Neural cell (in vitro differentiated cells): ENCODE data around the gene TAGLN2. TPM values are rescaled to one million over a fixed set of nuclear protein-coding genes. Genes with fewer than 3 reads are reported as not detected.

ENCODE experiments used
- H2AFZ ChIP-seq: fragments of 200-600, 300-800 bp; sonication (generic), shearing (Covaris generic); 2 replicates; pipeline ENCODE4 v1.6.0; 2014; ENCODE audit warnings: low read depth, mild to moderate bottlenecking, antibody characterized with exemption, low read length, moderate library complexity
- H3F3A ChIP-seq: fragments of 200-600 bp; shearing (Covaris generic); 2 replicates; pipeline ENCODE4 v1.6.1; 2016; ENCODE audit warnings: mild to moderate bottlenecking, moderate library complexity, mixed read lengths, antibody characterized with exemption, low read length; ENCODE audit not compliant: insufficient read depth, poor library complexity, severe bottlenecking
- H3K27ac ChIP-seq: fragments of 200-600, 300-800 bp; sonication (generic), shearing (Covaris generic); 2 replicates; pipeline ENCODE4 v1.5.1; 2014; ENCODE audit warnings: mild to moderate bottlenecking, low read length, moderate library complexity
- H3K27me3 ChIP-seq: fragments of 300-800, 200-600 bp; sonication (generic), shearing (Covaris generic); 2 replicates; pipeline ENCODE4 v1.6.0; 2014; ENCODE audit warnings: mild to moderate bottlenecking, low read depth, low read length, moderate library complexity; ENCODE audit not compliant: insufficient read depth
- H3K36me3 ChIP-seq: fragments of 300-800, 200-600 bp; sonication (generic), shearing (Covaris generic); 2 replicates; pipeline ENCODE4 v1.5.1; 2014; ENCODE audit warnings: mild to moderate bottlenecking, antibody characterized with exemption, low read length, moderate library complexity; ENCODE audit not compliant: insufficient read depth
- H3K4me2 ChIP-seq: fragments of 300-800, 200-600 bp; sonication (generic), shearing (Covaris generic); 2 replicates; pipeline ENCODE4 v1.6.0; 2014; ENCODE audit warnings: mild to moderate bottlenecking, low read length
- H3K4me3 ChIP-seq: fragments of 300-800, 200-600 bp; sonication (generic), shearing (Covaris generic); 2 replicates; pipeline ENCODE4 v1.5.1; 2014; ENCODE audit warnings: mild to moderate bottlenecking, low read length, moderate library complexity
- H3K79me2 ChIP-seq: fragments of 200-600 bp; shearing (Covaris generic); replicated peaks from 2 replicates; pipeline ENCODE4 v1.6.0; 2014; ENCODE audit warnings: mild to moderate bottlenecking, low read length, moderate library complexity; ENCODE audit not compliant: insufficient read depth
- H3K9ac ChIP-seq: fragments of 300-800, 200-600 bp; sonication (generic), shearing (Covaris generic); 2 replicates; pipeline ENCODE4 v1.6.1; 2016; ENCODE audit warnings: mild to moderate bottlenecking, low read length, mixed read lengths
- H3K9me2 ChIP-seq: fragments of 200-600 bp; shearing (Covaris generic); 2 replicates; pipeline ENCODE4 v1.6.1; 2016; ENCODE audit warnings: mild to moderate bottlenecking, low read length, mixed read lengths; ENCODE audit not compliant: insufficient read depth
- H3K9me3 ChIP-seq: fragments of 200-600, 300-800 bp; sonication (generic), shearing (Covaris generic); 2 replicates; pipeline ENCODE4 v1.6.1; 2016; ENCODE audit warnings: mild to moderate bottlenecking, mixed run types, low read length, moderate library complexity, mixed read lengths
- H4K20me1 ChIP-seq: fragments of 200-600 bp; shearing (Covaris generic); 2 replicates; pipeline ENCODE4 v1.6.1; 2016; ENCODE audit warnings: mild to moderate bottlenecking, mixed run types; ENCODE audit not compliant: insufficient read depth
- EP300 ChIP-seq: fragments of 450-650 bp; conservative IDR thresholded peaks from 2 replicates; pipeline ENCODE4 v1.6.1; 2014; ENCODE audit warnings: antibody characterized with exemption, mild to moderate bottlenecking, moderate library complexity; ENCODE audit not compliant: poor library complexity, severe bottlenecking
- EZH2 ChIP-seq: fragments of 200-600, 300-800 bp; shearing (Covaris generic), sonication (generic); IDR thresholded peaks from 2 replicates; pipeline ENCODE4 v1.6.1; 2014; ENCODE audit warnings: antibody characterized with exemption, low read length, borderline replicate concordance, mild to moderate bottlenecking; ENCODE audit not compliant: insufficient read depth, poor library complexity, severe bottlenecking
- MXI1 ChIP-seq: fragments of 450-650 bp; conservative IDR thresholded peaks from 2 replicates; pipeline ENCODE4 v1.6.1; 2014; ENCODE audit warnings: antibody characterized with exemption, mild to moderate bottlenecking; ENCODE audit not compliant: poor library complexity, severe bottlenecking
- POLR2AphosphoS5 ChIP-seq: IDR thresholded peaks from 2 replicates; pipeline ENCODE4 v1.6.1; 2012
- RAD21 ChIP-seq: fragments of 450-650 bp; conservative IDR thresholded peaks from 2 replicates; pipeline ENCODE4 v1.6.1; 2014; ENCODE audit warnings: antibody characterized with exemption, mild to moderate bottlenecking, moderate library complexity
- SMC3 ChIP-seq: fragments of 450-650 bp; conservative IDR thresholded peaks from 2 replicates; pipeline ENCODE4 v1.6.1; 2014; ENCODE audit warnings: antibody characterized with exemption, mild to moderate bottlenecking, moderate library complexity; ENCODE audit not compliant: poor library complexity
- TAF1 ChIP-seq: IDR thresholded peaks from 2 replicates; pipeline ENCODE4 v1.6.1; 2012; ENCODE audit warnings: low read depth
- polyA plus RNA-seq: library from polyadenylated mRNA; depleted of rRNA; stranded (reverse); fragments of >200 nt; gene quantifications from 2 replicates; pipeline ENCODE4 v1.2.3, GENCODE V29; 2014
- TF ChIP-seq, protein P1 (sequence below): IDR thresholded peaks from 2 replicates; pipeline ENCODE4 v1.6.1; 2012; ENCODE audit warnings: borderline replicate concordance
- TF ChIP-seq, protein P2 (sequence below): fragments of 450-650 bp; IDR thresholded peaks from 2 replicates; pipeline ENCODE4 v1.5.1; 2014; ENCODE audit warnings: antibody characterized with exemption, mild to moderate bottlenecking, moderate library complexity; ENCODE audit not compliant: poor library complexity, severe bottlenecking

The TAGLN2 gene
- polyA plus RNA-seq, 1 donor from 2014 or later: 0.52 TPM

DNA sequence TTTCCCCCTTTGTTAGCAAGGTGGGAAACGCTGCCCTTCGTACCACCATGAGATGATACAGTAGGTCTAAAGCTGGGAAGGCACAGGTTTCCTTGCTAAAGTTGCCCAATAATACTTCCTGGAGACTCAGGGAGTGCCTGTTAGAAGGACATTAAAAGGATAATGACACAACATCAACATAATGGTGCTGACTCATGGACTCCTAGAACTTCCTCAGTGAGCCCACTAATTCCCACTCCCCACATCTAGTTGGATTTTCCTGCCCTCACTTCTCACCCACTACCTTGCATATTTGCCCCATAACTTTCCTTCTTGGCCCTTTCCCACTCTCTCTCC lies 42.8 kb downstream of the TAGLN2 start:
- H3K79me2 ChIP-seq: no peaks in the 10 kb centered on the region
- H3K27ac ChIP-seq: no peak overlapping the region
- H3K4me2 ChIP-seq: no peak overlapping the region
- no peak overlapping the region for H3K4me3 ChIP-seq
- TF ChIP-seq EP300: no peak
- TF ChIP-seq TAF1: no peak
- TF ChIP-seq EZH2: no peak
- no peak for TF ChIP-seq POLR2AphosphoS5
- TF ChIP-seq, protein P1, sequence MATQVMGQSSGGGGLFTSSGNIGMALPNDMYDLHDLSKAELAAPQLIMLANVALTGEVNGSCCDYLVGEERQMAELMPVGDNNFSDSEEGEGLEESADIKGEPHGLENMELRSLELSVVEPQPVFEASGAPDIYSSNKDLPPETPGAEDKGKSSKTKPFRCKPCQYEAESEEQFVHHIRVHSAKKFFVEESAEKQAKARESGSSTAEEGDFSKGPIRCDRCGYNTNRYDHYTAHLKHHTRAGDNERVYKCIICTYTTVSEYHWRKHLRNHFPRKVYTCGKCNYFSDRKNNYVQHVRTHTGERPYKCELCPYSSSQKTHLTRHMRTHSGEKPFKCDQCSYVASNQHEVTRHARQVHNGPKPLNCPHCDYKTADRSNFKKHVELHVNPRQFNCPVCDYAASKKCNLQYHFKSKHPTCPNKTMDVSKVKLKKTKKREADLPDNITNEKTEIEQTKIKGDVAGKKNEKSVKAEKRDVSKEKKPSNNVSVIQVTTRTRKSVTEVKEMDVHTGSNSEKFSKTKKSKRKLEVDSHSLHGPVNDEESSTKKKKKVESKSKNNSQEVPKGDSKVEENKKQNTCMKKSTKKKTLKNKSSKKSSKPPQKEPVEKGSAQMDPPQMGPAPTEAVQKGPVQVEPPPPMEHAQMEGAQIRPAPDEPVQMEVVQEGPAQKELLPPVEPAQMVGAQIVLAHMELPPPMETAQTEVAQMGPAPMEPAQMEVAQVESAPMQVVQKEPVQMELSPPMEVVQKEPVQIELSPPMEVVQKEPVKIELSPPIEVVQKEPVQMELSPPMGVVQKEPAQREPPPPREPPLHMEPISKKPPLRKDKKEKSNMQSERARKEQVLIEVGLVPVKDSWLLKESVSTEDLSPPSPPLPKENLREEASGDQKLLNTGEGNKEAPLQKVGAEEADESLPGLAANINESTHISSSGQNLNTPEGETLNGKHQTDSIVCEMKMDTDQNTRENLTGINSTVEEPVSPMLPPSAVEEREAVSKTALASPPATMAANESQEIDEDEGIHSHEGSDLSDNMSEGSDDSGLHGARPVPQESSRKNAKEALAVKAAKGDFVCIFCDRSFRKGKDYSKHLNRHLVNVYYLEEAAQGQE: no peak
- no peak for TF ChIP-seq RAD21
- TF ChIP-seq SMC3: no peak
- TF ChIP-seq, protein P2, sequence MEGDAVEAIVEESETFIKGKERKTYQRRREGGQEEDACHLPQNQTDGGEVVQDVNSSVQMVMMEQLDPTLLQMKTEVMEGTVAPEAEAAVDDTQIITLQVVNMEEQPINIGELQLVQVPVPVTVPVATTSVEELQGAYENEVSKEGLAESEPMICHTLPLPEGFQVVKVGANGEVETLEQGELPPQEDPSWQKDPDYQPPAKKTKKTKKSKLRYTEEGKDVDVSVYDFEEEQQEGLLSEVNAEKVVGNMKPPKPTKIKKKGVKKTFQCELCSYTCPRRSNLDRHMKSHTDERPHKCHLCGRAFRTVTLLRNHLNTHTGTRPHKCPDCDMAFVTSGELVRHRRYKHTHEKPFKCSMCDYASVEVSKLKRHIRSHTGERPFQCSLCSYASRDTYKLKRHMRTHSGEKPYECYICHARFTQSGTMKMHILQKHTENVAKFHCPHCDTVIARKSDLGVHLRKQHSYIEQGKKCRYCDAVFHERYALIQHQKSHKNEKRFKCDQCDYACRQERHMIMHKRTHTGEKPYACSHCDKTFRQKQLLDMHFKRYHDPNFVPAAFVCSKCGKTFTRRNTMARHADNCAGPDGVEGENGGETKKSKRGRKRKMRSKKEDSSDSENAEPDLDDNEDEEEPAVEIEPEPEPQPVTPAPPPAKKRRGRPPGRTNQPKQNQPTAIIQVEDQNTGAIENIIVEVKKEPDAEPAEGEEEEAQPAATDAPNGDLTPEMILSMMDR: no peak
- no peak for TF ChIP-seq MXI1
- no peaks in the 10 kb centered on the region for H3K9me3 ChIP-seq
- no peaks in the 10 kb centered on the region for H3K9me2 ChIP-seq
- H3K36me3 ChIP-seq: no peaks in the 10 kb centered on the region
- no peaks in the 10 kb centered on the region for H4K20me1 ChIP-seq
- H2AFZ ChIP-seq: no peak overlapping the region
- no peaks in the 10 kb centered on the region for H3F3A ChIP-seq
- no peaks in the 10 kb centered on the region for H3K27me3 ChIP-seq
- H3K9ac ChIP-seq: no peak overlapping the region

DNA sequence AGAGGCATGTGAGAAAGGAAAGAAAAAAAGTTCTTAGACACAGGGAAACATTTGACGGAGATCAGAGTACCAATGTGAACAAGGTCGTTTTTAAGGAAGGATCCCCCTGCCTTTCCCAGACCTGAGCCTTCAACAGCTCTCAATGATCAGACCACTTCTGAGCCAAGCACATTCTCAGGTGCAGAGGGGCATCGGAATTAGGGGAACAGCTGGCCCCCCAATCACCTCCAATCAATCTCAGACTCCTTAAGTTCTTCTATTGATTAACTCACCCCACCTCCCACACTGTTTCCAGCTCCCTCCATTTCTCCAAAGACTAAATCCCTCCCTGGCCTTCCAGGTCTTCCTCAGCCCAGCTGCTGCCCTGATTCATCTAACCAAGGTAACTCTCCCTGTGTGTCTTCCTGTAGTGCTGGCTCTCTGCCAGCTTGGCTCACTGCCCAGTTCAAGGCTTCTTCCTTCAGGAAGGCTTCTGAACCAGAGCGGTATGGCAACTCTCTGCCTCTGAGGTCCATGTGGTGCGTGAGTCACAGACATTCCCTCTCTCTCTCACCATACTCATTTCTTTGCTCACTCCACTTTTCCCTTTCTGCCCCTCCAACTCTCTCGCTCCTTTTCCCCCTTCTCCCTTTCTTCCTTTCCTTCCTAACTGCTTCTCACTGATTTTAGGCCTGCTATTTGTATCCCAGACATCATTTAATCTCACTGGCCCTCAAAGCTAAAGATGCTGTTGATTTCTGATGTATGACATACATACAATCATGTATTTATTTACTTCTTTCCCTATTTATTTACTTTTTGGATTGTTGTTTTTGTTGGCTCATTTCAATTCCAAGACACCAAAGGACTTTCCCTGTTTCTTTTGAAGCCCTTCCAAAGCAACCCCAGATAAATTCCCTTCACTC lies 43.4 kb downstream of the TAGLN2 start:
- no peak overlapping the region for H3K4me2 ChIP-seq
- H3K27me3 ChIP-seq: no peaks in the 10 kb centered on the region
- no peaks in the 10 kb centered on the region for H3K79me2 ChIP-seq
- no peak overlapping the region for H3K9ac ChIP-seq
- H2AFZ ChIP-seq: no peak overlapping the region
- no peaks in the 10 kb centered on the region for H3K9me3 ChIP-seq
- H3F3A ChIP-seq: no peaks in the 10 kb centered on the region
- no peak overlapping the region for H3K27ac ChIP-seq
- no peaks in the 10 kb centered on the region for H4K20me1 ChIP-seq
- H3K4me3 ChIP-seq: no peak overlapping the region
- no peak for TF ChIP-seq EZH2
- H3K36me3 ChIP-seq: no peaks in the 10 kb centered on the region
- no peaks in the 10 kb centered on the region for H3K9me2 ChIP-seq
